GM12878 (cell line): Measurements from ENCODE around the gene TYK2. TPM values are rescaled to one million over a fixed set of nuclear protein-coding genes. Genes with fewer than 3 reads are reported as not detected.

Experiments used
- BCL11A ChIP-seq: IDR thresholded peaks from 2 replicates; pipeline ENCODE4 v1.6.1; 2011; ENCODE audit warnings: low read depth, low read length
- BCLAF1 ChIP-seq: fragments of 450-650 bp; IDR thresholded peaks from 2 replicates; pipeline ENCODE4 v1.6.1; 2017; ENCODE audit warnings: antibody characterized with exemption, mild to moderate bottlenecking, moderate library complexity
- CREB1 ChIP-seq: IDR thresholded peaks from 2 replicates; pipeline ENCODE4 v1.6.1; 2012; ENCODE audit warnings: low read depth, mild to moderate bottlenecking, inconsistent platforms
- E2F4 ChIP-seq: IDR thresholded peaks from 2 replicates; pipeline ENCODE4 v1.6.1; 2012; ENCODE audit warnings: low read depth, low read length, improper control_type of control experiment
- FOS ChIP-seq: IDR thresholded peaks from 3 replicates; pipeline ENCODE4 v1.6.1; 2011; ENCODE audit warnings: borderline replicate concordance; ENCODE audit not compliant: insufficient read length; ENCODE audit errors: extremely low read depth
- FOXM1 ChIP-seq: IDR thresholded peaks from 2 replicates; pipeline ENCODE4 v1.6.1; 2012; ENCODE audit warnings: low read depth, mild to moderate bottlenecking, inconsistent platforms, low read length, moderate library complexity
- IKZF2 ChIP-seq, 2 experiments: fragments of 450-650 bp; IDR thresholded peaks; 2 replicates each; pipeline ENCODE4 v1.6.1; 2017; ENCODE audit warnings: mild to moderate bottlenecking in 2 of 2, moderate library complexity in 2 of 2
- LARP7 ChIP-seq: fragments of 450-650 bp; IDR thresholded peaks from 2 replicates; pipeline ENCODE4 v1.6.1; 2017; ENCODE audit warnings: mild to moderate bottlenecking
- MTA3 ChIP-seq: IDR thresholded peaks from 2 replicates; pipeline ENCODE4 v1.6.1; 2012; ENCODE audit warnings: low read length, inconsistent platforms, borderline replicate concordance
- PML ChIP-seq: IDR thresholded peaks from 2 replicates; pipeline ENCODE4 v1.6.1; 2012; ENCODE audit warnings: low read length, inconsistent platforms
- POLR2AphosphoS5 ChIP-seq: IDR thresholded peaks from 2 replicates; pipeline ENCODE4 v1.6.1; 2011; ENCODE audit warnings: mild to moderate bottlenecking, low read length, inconsistent platforms
- RAD21 ChIP-seq: IDR thresholded peaks from 2 replicates; pipeline ENCODE4 v1.6.1; 2011; ENCODE audit warnings: mild to moderate bottlenecking, low read depth, low read length, moderate library complexity; ENCODE audit not compliant: insufficient read depth
- SMARCA5 ChIP-seq: fragments of 450-650 bp; IDR thresholded peaks from 2 replicates; pipeline ENCODE4 v1.6.1; 2017; ENCODE audit warnings: mild to moderate bottlenecking
- SMC3 ChIP-seq: IDR thresholded peaks from 2 replicates; pipeline ENCODE4 v1.6.1; 2011; ENCODE audit warnings: low read length, improper control_type of control experiment, borderline replicate concordance
- TAF1 ChIP-seq: IDR thresholded peaks from 2 replicates; pipeline ENCODE4 v1.6.1; 2011; ENCODE audit warnings: mild to moderate bottlenecking, low read depth, low read length, borderline replicate concordance
- TCF7 ChIP-seq: IDR thresholded peaks from 2 replicates; pipeline ENCODE4 v1.6.1; 2014; ENCODE audit warnings: antibody characterized with exemption, borderline replicate concordance
- ZNF592 ChIP-seq: fragments of 450-650 bp; IDR thresholded peaks from 2 replicates; pipeline ENCODE4 v1.6.1; 2017; ENCODE audit warnings: mild to moderate bottlenecking, moderate library complexity
- polyA plus RNA-seq, 11 experiments: library from polyadenylated mRNA; depleted of rRNA in 4 of 11; unstranded in 6 of 11; stranded (reverse) in 5 of 11; fragments of >200 nt; fragmentation: Nextera tagmentation in 4 of 11; fragmentation: Illumina TruSeq in 1 of 11; extraction: Ambion mirVana in 4 of 11; extraction: Trizol in 1 of 11; gene quantifications; 1 replicate in 1 of 11; 2 replicates in 10 of 11; pipeline versions ENCODE4 v1.2.1 to v1.2.3, GENCODE V29; 2011 to 2016; ENCODE audit warnings: inconsistent platforms in 2 of 11, missing spikeins in 2 of 11, low read depth in 1 of 11
- total RNA-seq, 4 experiments: library from RNA; depleted of rRNA in 3 of 4; stranded (reverse); fragments of >200 nt in 3 of 4; fragmentation: Illumina TruSeq in 1 of 4; extraction: Trizol in 1 of 4; gene quantifications; 2 replicates each; pipeline versions ENCODE4 v1.2.1 to v1.2.3, GENCODE V29; 2013 to 2021
- TF ChIP-seq, protein P1 (sequence below): fragments of 450-650 bp; IDR thresholded peaks from 2 replicates; pipeline ENCODE4 v1.6.1; 2017; ENCODE audit warnings: low read depth, mild to moderate bottlenecking, moderate library complexity
- TF ChIP-seq, protein P2 (sequence below): fragments of 150-350 bp; IDR thresholded peaks from 2 replicates; pipeline ENCODE4 v1.6.1; 2014; ENCODE audit warnings: mild to moderate bottlenecking, low read depth, low read length

TYK2 gene
- total and polyA plus RNA-seq, 10 of the 15 experiments (the other 5 are each of a cell fraction or from before 2014, with no cell fraction given), result 36.4 to 364 (median 179) TPM

- TF ChIP-seq ZNF592 (no peak), PML (no peak), IKZF2 (IDR thresholded peaks at IDR 0.05) (peak in 1 of 2 experiments; percentile 55; a peak in 2 of 4 replicates), FOXM1 (no peak), BCL11A (no peak), TCF7 (no peak), E2F4 (no peak), TAF1 (0 out of 2 replicates have a peak, but pooled peaks have one; percentile 12), SMC3 (no peak), SMARCA5 (no peak), POLR2AphosphoS5 (no peak), BCLAF1 (no peak), CREB1 (no peak), LARP7 (peak; percentile 39; the same call in 1 of the 2 replicates), FOS (no peak), RAD21 (0 out of 2 replicates have a peak, but pooled peaks have one; percentile 13), MTA3 (no peak)
- TF ChIP-seq, protein P1, sequence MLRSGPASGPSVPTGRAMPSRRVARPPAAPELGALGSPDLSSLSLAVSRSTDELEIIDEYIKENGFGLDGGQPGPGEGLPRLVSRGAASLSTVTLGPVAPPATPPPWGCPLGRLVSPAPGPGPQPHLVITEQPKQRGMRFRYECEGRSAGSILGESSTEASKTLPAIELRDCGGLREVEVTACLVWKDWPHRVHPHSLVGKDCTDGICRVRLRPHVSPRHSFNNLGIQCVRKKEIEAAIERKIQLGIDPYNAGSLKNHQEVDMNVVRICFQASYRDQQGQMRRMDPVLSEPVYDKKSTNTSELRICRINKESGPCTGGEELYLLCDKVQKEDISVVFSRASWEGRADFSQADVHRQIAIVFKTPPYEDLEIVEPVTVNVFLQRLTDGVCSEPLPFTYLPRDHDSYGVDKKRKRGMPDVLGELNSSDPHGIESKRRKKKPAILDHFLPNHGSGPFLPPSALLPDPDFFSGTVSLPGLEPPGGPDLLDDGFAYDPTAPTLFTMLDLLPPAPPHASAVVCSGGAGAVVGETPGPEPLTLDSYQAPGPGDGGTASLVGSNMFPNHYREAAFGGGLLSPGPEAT, result no peak
- TF ChIP-seq, protein P2, sequence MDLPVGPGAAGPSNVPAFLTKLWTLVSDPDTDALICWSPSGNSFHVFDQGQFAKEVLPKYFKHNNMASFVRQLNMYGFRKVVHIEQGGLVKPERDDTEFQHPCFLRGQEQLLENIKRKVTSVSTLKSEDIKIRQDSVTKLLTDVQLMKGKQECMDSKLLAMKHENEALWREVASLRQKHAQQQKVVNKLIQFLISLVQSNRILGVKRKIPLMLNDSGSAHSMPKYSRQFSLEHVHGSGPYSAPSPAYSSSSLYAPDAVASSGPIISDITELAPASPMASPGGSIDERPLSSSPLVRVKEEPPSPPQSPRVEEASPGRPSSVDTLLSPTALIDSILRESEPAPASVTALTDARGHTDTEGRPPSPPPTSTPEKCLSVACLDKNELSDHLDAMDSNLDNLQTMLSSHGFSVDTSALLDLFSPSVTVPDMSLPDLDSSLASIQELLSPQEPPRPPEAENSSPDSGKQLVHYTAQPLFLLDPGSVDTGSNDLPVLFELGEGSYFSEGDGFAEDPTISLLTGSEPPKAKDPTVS, result 0 out of 2 replicates have a peak, but pooled peaks have one; percentile 28
Observed at GRCh38 chr19:10420444-10421239, 40.3 kb upstream of the TYK2 start, which contains the start of gene PDE4A (continued).
